Measurements from ENCODE around the gene TMEM52B. TPM values are rescaled to one million over a fixed set of nuclear protein-coding genes. Genes with fewer than 3 reads are reported as not detected.

TMEM52B gene
- total RNA-seq (not detected), polyA plus RNA-seq (0.07 TPM)
- long read RNA-seq, donor 1, partial matches to known transcripts: 0 of 1 reads
- long read RNA-seq, donor 1, other reads (novel, unspliced or antisense): 0 of 1 reads
- long read RNA-seq, donor 2: 0 reads
- long read RNA-seq, donor 3, partial matches to known transcripts: 0 of 1 reads
- long read RNA-seq, donor 3, other reads (novel, unspliced or antisense): 1 of 1 reads
- long read RNA-seq, donor 4: 0 reads

DNA sequence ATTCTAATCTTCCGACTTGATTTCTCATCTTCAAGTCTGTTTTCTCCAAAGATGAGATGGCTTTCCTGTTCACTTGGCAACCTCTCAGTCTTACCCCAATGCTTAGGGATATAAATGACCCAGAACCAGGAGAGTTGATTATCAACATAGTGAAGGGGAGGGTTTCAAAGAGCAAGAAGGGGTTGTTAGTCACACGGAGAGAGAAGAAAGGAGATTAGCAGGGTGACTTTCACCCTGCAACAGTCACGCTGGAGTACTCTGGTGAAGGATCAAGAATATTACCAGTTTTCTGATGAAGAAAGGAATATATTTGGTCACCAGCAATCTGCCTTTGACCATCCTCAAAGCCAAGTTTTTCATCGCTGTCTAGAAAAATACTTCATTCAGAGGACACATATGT lies at the start of gene TMEM52B:
Gene TMEM52B, plus strand, starts transcription at position 212 of the 400 bp plus-strand sequence. CDS start 543 bp downstream, outside the sequence.
- no peak for DNase-seq
- no peaks in the 10 kb centered on the region for H3K9me3 ChIP-seq (ENCODE audit: control insufficient read depth, low read length)
- WGBS: 70% methylated on average over 4 of the region's 4 CpGs
- no peak within 1 kb of the TSS for H3K4me3 ChIP-seq (ENCODE audit: low read length)
- H3K4me1 ChIP-seq (ENCODE audit: control insufficient read depth, insufficient read depth, low read length): no peaks in the 10 kb centered on the region
- H3K27ac ChIP-seq (ENCODE audit: low read length): no peak within 1 kb of the TSS
- no peaks in the 10 kb centered on the region for H3K27me3 ChIP-seq (ENCODE audit: control insufficient read depth, insufficient read depth)
- intact Hi-C loops (cut with DNase I): no loop called here
- no peak for ATAC-seq

DNA sequence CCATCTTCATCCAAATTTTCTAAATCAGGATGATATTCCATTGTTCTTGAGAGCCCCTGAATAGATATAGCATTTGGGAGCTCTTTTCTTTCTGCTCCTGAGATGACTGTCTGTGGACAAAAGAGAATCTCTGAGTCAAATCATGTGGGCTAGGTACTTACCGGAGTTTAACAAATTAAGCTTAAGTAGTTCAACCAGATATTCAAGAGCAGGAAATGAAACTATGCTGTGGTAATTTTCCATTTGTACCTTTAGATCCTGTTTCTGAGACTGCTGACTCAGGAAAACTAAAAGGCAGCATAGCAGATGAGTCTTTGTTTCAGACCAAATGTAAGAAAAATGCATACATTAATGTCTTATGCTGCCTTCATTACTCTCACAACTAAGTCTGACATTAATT lies 48.8 kb upstream of the TMEM52B start, which contains the start of gene CLEC7A:
Gene CLEC7A, minus strand, starts transcription at position 158 of the 400 bp plus-strand sequence. Its CDS starts 117 bp downstream, at position 41.
- ATAC-seq: no peak
- intact Hi-C loops (cut with DNase I): no loop called here
- no peak within 1 kb of the TSS for H3K27ac ChIP-seq (ENCODE audit: low read length)

DNA sequence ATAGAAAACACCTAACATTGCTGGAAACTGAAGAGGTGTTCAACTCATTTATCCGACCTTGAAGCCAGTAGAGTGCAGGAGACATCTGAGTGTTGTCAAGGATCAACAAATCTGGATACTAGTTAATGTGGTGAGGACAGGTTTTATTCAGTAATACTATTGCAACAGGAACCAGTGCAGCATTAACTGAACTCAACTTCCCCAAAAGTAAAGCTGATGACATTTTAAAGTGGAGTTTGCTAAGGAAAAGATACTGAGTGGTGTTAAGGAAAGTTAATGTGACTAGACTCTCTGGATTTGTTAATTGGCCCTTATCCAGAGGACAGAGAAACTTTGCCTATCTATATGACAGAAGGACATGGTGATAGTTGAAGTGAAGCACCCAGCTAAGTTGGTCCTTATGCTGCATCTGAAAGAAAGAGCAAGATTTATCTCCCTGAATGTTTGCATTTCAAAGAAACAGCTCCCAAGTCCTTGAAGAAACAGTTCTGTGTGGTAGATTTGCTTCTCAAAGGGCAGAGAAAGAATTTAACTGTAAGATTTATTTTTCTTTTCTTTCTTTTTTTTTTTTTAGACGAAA lies 47.6 kb upstream of the TMEM52B start:
- Histone ChIP-seq H3K27ac (ENCODE audit: low read length) (no peak overlapping the region), H3K27me3 (ENCODE audit: control insufficient read depth, insufficient read depth) (no peaks in the 10 kb centered on the region), H3K4me3 (ENCODE audit: low read length) (no peak overlapping the region), H3K4me1 (ENCODE audit: control insufficient read depth, insufficient read depth, low read length) (no peaks in the 10 kb centered on the region), H3K9me3 (ENCODE audit: control insufficient read depth, low read length) (no peaks in the 10 kb centered on the region)
- WGBS: 42% methylated on average over 2 of the region's 2 CpGs
- intact Hi-C loops (cut with DNase I): no loop called here
- DNase-seq (no peak), ATAC-seq (peak; percentile 37 to 72)

More for the DNA sequence above, 48.8 kb upstream of the TMEM52B start, which contains the start of gene CLEC7A:
- no peak for DNase-seq
- H3K4me1 ChIP-seq (ENCODE audit: control insufficient read depth, insufficient read depth, low read length): no peaks in the 10 kb centered on the region
- 64% methylated on average over 1 of the region's 1 CpG for WGBS
- H3K27me3 ChIP-seq (ENCODE audit: control insufficient read depth, insufficient read depth): no peaks in the 10 kb centered on the region
- H3K4me3 ChIP-seq (ENCODE audit: low read length): no peak within 1 kb of the TSS
- no peaks in the 10 kb centered on the region for H3K9me3 ChIP-seq (ENCODE audit: control insufficient read depth, low read length)

DNA sequence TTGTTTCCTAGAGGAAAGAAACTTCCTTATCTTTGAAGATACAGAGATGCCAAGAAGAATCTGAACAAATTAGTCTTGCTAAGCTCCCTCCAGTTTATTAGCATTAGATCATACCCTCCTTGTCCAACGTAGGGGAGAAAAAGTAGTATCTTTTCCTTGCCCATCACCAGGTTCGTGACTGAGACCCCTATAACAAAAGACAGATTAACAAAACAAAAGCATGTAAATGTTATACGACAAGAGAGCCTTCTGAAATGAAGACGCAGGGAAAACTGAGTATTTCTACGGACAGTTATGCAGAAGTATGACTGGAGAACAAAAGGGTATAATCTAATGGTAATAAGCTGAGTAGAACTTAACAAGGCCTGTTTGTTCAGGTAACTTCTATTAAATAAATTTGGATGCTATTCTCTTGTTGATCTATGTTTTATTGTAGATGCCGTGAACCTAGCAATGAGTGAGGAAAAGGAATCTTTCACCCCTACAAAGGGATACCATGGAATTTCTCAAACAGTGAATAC lies 45.9 kb upstream of the TMEM52B start:
- intact Hi-C loops (cut with DNase I): no loop called here
- no peaks in the 10 kb centered on the region for H3K27me3 ChIP-seq (ENCODE audit: control insufficient read depth, insufficient read depth)
- no peak overlapping the region for H3K4me3 ChIP-seq (ENCODE audit: low read length)
- H3K27ac ChIP-seq (ENCODE audit: low read length): no peak overlapping the region
- H3K9me3 ChIP-seq (ENCODE audit: control insufficient read depth, low read length): no peaks in the 10 kb centered on the region
- no peak for ATAC-seq
- DNase-seq: no peak
- WGBS: 68% methylated on average over 6 of the region's 6 CpGs
- no peaks in the 10 kb centered on the region for H3K4me1 ChIP-seq (ENCODE audit: control insufficient read depth, insufficient read depth, low read length)

DNA sequence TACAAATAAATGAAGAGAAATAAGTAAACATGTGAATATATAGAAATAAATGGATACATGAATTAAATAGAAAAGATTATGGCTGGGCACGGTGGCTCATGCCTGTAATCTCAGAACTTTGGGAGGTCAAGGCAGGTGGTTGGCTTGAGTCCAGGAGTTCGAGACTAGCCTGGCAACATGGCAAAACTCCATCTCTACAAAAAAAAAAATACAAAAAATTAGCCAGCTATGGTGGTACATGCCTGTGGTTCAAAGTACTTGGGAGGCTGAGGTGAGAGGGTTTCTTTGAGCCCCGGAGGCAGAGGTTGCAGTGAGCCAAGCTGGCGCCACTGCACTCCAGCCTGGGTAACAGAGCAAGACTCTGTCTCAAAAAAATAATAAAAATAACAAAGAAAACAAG lies 43.7 kb upstream of the TMEM52B start:
- Histone ChIP-seq H3K4me1 (ENCODE audit: control insufficient read depth, insufficient read depth, low read length) (no peaks in the 10 kb centered on the region), H3K4me3 (ENCODE audit: low read length) (no peak overlapping the region), H3K9me3 (ENCODE audit: control insufficient read depth, low read length) (no peaks in the 10 kb centered on the region), H3K27me3 (ENCODE audit: control insufficient read depth, insufficient read depth) (no peaks in the 10 kb centered on the region), H3K27ac (ENCODE audit: low read length) (no peak overlapping the region)
- ATAC-seq: no peak
- WGBS: 65% methylated on average over 4 of the region's 4 CpGs
- intact Hi-C loops (cut with DNase I): loop anchor here in 2 of 4 donors (5.0 kb wide), 2 partner anchors 98 to 103 kb away; partner anchors contain the start of gene CLEC9A (in 1 of the 2)
- DNase-seq: no peak

DNA sequence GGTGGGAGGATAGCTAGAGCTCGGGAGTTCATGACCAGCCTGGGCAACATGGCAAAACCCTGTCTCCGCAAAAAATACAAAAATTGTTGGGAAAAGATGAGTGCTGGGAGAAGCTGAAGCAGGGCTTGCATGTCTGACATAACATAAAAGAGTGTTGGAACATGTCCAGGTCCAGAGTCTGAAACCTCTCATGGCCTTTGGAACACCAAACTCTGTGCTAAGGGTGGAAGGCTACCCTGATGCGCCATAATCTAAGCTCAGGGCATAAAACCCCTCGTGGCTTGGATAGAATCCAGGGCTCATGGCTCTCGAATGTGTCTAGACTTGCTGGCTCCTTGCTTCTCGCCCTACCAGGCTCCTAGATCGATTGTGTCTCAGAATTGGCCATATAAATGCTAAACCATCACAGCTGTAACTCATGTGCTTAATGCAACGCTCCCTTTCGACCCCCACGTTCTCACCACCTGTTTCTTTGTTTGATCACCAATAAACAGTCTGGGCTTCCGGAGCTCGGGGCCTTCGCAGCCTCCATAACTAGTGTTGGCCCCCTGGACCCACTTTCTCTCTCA lies 42.1 kb upstream of the TMEM52B start:
- ATAC-seq (no peak), DNase-seq (no peak)
- H3K4me3 ChIP-seq (ENCODE audit: low read length): no peak overlapping the region
- H3K27ac ChIP-seq (ENCODE audit: low read length): no peak overlapping the region
- H3K4me1 ChIP-seq (ENCODE audit: control insufficient read depth, insufficient read depth, low read length): no peaks in the 10 kb centered on the region
- WGBS: 79% methylated on average over 13 of the region's 13 CpGs
- intact Hi-C loops (cut with DNase I): loop anchor here in 2 of 4 donors (5.0 kb wide), 2 partner anchors 99 to 104 kb away; partner anchors contain the start of gene CLEC9A (in 1 of the 2)
- H3K9me3 ChIP-seq (ENCODE audit: control insufficient read depth, low read length): no peaks in the 10 kb centered on the region
- H3K27me3 ChIP-seq (ENCODE audit: control insufficient read depth, insufficient read depth): no peaks in the 10 kb centered on the region

DNA sequence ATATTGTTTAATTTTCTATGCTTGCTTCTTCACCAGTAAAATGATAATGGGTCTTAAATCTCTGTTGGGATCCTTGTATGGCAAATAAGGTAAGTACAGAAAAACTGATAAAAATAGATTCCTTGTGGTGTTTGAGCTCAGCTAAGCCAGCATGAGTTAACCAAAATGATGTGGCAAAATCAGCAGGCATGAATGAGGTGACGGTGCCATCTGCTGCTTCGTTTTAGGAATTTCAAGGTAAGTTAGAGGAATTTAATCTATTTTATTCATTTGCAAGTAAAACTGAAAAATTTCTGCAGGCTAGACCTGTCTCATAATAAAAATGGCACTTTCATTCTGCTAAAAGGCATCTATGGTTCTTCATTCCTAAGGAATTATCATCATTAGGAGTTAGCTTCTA lies 38.8 kb upstream of the TMEM52B start:
- ATAC-seq (peak; percentile 62 to 67), DNase-seq (peak; percentile 25 to 51 (median 40))
- Histone ChIP-seq H3K4me3 (ENCODE audit: low read length) (no peak overlapping the region), H3K27ac (ENCODE audit: low read length) (no peak overlapping the region), H3K27me3 (ENCODE audit: control insufficient read depth, insufficient read depth) (no peaks in the 10 kb centered on the region), H3K9me3 (ENCODE audit: control insufficient read depth, low read length) (no peaks in the 10 kb centered on the region), H3K4me1 (ENCODE audit: control insufficient read depth, insufficient read depth, low read length) (no peaks in the 10 kb centered on the region)
- 9% methylated on average over 2 of the region's 2 CpGs for WGBS
- intact Hi-C loops (cut with DNase I): loop anchor here in 1 of 4 donors (10.0 kb wide), 1 partner anchor 395 kb away; no protein-coding TSS in a partner anchor

DNA sequence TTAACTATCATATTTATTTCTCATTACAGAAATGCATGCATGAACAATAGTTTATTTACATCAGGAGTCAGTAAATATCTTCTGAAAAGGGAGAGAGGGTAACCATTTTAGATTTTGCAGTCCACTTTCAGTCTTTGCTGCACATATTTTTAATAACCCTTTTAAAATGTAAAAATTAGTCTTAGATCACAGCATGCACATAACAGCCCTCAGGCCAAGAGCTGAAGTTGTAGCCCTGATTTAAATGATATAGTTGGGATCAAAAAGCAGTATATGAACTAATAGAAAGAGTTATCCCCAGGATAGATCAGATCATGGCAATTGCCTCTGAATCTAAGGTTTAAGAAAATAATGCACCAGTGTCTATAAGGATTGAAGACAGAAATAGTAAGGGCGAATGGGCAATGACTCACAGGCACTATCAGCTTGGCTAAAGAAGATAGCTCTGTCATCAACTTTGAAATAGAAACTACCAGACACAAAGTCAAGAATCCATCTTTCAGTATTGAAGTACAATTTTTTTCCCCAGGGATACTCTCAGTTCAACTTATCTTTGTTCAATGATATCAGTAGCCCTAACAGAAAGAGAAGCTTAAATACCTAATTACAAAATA lies 35.7 kb upstream of the TMEM52B start:
- Histone ChIP-seq H3K27ac (ENCODE audit: low read length) (no peak overlapping the region), H3K4me3 (ENCODE audit: low read length) (no peak overlapping the region), H3K4me1 (ENCODE audit: control insufficient read depth, insufficient read depth, low read length) (no peaks in the 10 kb centered on the region), H3K9me3 (ENCODE audit: control insufficient read depth, low read length) (no peaks in the 10 kb centered on the region), H3K27me3 (ENCODE audit: control insufficient read depth, insufficient read depth) (no peaks in the 10 kb centered on the region)
- WGBS: 0% methylated on average over 1 of the region's 1 CpG
- intact Hi-C loops (cut with DNase I): loop anchor here in 1 of 4 donors (10.0 kb wide), 1 partner anchor 398 kb away; no protein-coding TSS in a partner anchor
- DNase-seq (no peak), ATAC-seq (peak; percentile 52 to 69)

DNA sequence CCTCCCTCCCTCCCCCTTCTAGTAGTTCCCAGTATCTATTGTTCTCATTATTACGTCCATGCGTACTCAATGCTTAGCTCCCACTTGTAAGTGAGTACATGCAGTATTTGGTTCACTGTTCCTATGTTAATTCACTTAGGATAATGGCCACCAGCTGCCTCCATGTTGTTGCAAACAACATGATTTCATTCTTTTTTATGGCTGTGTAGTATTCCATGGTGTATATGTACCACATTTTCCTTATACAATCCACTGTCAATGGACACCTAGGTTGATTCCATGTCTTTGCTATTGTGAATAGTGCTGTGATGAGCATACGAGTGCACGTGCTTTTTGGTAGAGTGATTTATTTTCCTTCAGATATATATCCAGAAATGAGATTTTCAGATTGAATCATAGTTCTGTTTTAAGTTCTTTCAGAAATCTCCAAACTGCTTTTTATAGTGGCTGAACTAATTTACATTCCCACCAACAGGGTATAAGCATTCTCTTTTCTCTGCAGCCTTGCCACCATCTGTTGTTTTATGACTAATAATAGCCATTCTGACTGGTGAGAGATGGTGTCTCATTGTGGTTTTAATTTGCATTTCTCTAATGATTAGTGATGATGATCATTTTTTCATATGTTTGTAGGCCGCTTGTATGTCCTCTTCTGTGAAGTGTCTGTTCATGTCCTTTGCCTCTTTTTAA lies 31.0 kb upstream of the TMEM52B start:
- 90% methylated on average over 5 of the region's 5 CpGs for WGBS
- Histone ChIP-seq H3K27me3 (ENCODE audit: control insufficient read depth, insufficient read depth) (no peaks in the 10 kb centered on the region), H3K27ac (ENCODE audit: low read length) (no peak overlapping the region), H3K4me1 (ENCODE audit: control insufficient read depth, insufficient read depth, low read length) (no peaks in the 10 kb centered on the region), H3K9me3 (ENCODE audit: control insufficient read depth, low read length) (no peaks in the 10 kb centered on the region), H3K4me3 (ENCODE audit: low read length) (no peak overlapping the region)
- DNase-seq (no peak), ATAC-seq (no peak)
- intact Hi-C loops (cut with DNase I): loop anchor here in 1 of 4 donors (10.0 kb wide), 1 partner anchor 403 kb away; no protein-coding TSS in a partner anchor

DNA sequence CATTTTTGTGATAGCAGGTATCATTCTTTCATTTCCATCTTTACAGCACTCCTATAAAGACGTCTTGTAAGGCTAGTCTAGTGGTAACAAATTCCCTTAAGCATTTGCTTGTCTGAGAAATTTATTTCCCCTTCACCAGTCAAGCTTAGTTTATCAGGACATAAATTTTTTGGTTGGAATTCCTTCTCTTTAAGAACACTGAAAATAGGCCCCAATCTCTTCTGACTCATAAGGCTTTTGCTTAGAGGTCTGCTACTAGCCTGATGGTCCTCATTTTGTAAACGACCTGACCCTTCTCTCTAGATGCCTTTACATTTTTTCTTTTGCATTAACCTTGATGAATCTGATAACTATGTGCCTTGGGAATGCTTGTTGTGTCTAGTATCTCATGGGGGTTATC lies 27.2 kb upstream of the TMEM52B start:
- Histone ChIP-seq H3K9me3 (ENCODE audit: control insufficient read depth, low read length) (no peaks in the 10 kb centered on the region), H3K4me3 (ENCODE audit: low read length) (no peak overlapping the region), H3K27me3 (ENCODE audit: control insufficient read depth, insufficient read depth) (no peaks in the 10 kb centered on the region), H3K27ac (ENCODE audit: low read length) (no peak overlapping the region), H3K4me1 (ENCODE audit: control insufficient read depth, insufficient read depth, low read length) (peaks cover 5% of the 10 kb centered on the region)
- DNase-seq: no peak
- ATAC-seq: no peak
- 67% methylated on average over 2 of the region's 2 CpGs for WGBS
- intact Hi-C loops (cut with DNase I): loop anchor here in 2 of 4 donors (2.0 to 10.0 kb wide), 2 partner anchors 39 to 63 kb away; partner anchors contain the start of gene GABARAPL1 (in 1 of the 2)
